HEK293 (cell line): ENCODE results near the gene CACNA2D4.

Experiments
- CTCF ChIA-PET: fragments of 350-600 bp; formaldehyde crosslinking; extraction: SDS; loops from one replicate; lab custom pipeline; 2021; ENCODE audit warnings: antibody characterized with exemption; lab: Yijun Ruan, JAX
- POLR2A ChIA-PET: fragments of 300-600 bp; formaldehyde crosslinking; extraction: SDS; loops from one replicate; lab custom pipeline; 2020; ENCODE audit warnings: antibody characterized with exemption, inconsistent platforms; lab: Yijun Ruan, JAX
- H3K27ac ChIP-seq: fragments of 200-500 bp; sonication (Bioruptor generic); 2 replicates; pipeline ENCODE4 v1.5.1; 2014; ENCODE audit warnings: low read depth, low read length, control low read depth, inconsistent platforms; ENCODE audit errors: extremely low read depth
- H3K36me3 ChIP-seq, 2 experiments: fragments of 200-500 bp in 1 of 2; sonication (Bioruptor generic) in 1 of 2; 1 replicate in 1 of 2; 2 replicates in 1 of 2; pipeline ENCODE4 v1.5.1; 2014 to 2017; ENCODE audit warnings: inconsistent platforms in 2 of 2, low read length in 2 of 2; ENCODE audit not compliant: control insufficient read depth in 2 of 2, insufficient read depth in 1 of 2
- H3K4me1 ChIP-seq: fragments of 200-500 bp; sonication (Bioruptor generic); 2 replicates; pipeline ENCODE4 v1.5.1; 2014; ENCODE audit warnings: mild to moderate bottlenecking, low read length, inconsistent platforms; ENCODE audit not compliant: control insufficient read depth, insufficient read depth
- H3K4me3 ChIP-seq: 2 replicates; pipeline ENCODE4 v1.5.1; 2011; ENCODE audit warnings: low read depth, mild to moderate bottlenecking, control low read depth, low read length, moderate library complexity
- H3K9me3 ChIP-seq: fragments of 200-500 bp; sonication (Bioruptor generic); 2 replicates; pipeline ENCODE4 v1.5.1; 2014; ENCODE audit warnings: low read depth, low read length, inconsistent platforms; ENCODE audit not compliant: control insufficient read depth, insufficient read depth
- GLIS2 ChIP-seq: fragments of 450-650 bp; formaldehyde crosslinking; IDR thresholded peaks from 2 replicates; pipeline ENCODE4 v1.5.1; 2016; ENCODE audit warnings: missing biosample characterization, missing genetic modification characterization
- MYNN ChIP-seq: fragments of 450-650 bp; formaldehyde crosslinking; IDR thresholded peaks from 2 replicates; pipeline ENCODE4 v1.5.1; 2016; ENCODE audit warnings: missing biosample characterization, missing genetic modification characterization, borderline replicate concordance
- SALL2 ChIP-seq: fragments of 450-650 bp; formaldehyde crosslinking; IDR thresholded peaks from 2 replicates; pipeline ENCODE4 v1.5.0; 2017; ENCODE audit warnings: missing biosample characterization, mild to moderate bottlenecking, missing genetic modification characterization, borderline replicate concordance
- YY2 ChIP-seq: fragments of 450-650 bp; formaldehyde crosslinking; IDR thresholded peaks from 2 replicates; pipeline ENCODE4 v1.5.1; 2016; ENCODE audit warnings: missing biosample characterization, missing genetic modification characterization
- ZNF121 ChIP-seq: fragments of 450-650 bp; formaldehyde crosslinking; IDR thresholded peaks from 2 replicates; pipeline ENCODE4 v1.5.1; 2016; ENCODE audit warnings: missing biosample characterization, missing genetic modification characterization
- ZNF133 ChIP-seq: fragments of 450-650 bp; formaldehyde crosslinking; IDR thresholded peaks from 2 replicates; pipeline ENCODE4 v1.5.1; 2016; ENCODE audit warnings: missing biosample characterization, missing genetic modification characterization
- ZNF157 ChIP-seq: fragments of 450-650 bp; formaldehyde crosslinking; IDR thresholded peaks from 2 replicates; pipeline ENCODE4 v1.5.1; 2016; ENCODE audit warnings: missing biosample characterization, missing genetic modification characterization
- ZNF302 ChIP-seq: fragments of 450-650 bp; formaldehyde crosslinking; IDR thresholded peaks from 2 replicates; pipeline ENCODE4 v1.5.1; 2016; ENCODE audit warnings: missing biosample characterization, missing genetic modification characterization, low read depth
- ZNF366 ChIP-seq: fragments of 450-650 bp; formaldehyde crosslinking; conservative IDR thresholded peaks from 2 replicates; pipeline ENCODE4 v1.5.1; 2016; ENCODE audit warnings: missing biosample characterization, missing genetic modification characterization
- ZNF560 ChIP-seq: fragments of 450-650 bp; formaldehyde crosslinking; IDR thresholded peaks from 2 replicates; pipeline ENCODE4 v1.5.1; 2017; ENCODE audit warnings: missing biosample characterization, missing genetic modification characterization, borderline replicate concordance
- ZNF626 ChIP-seq: fragments of 450-650 bp; sonication (Bioruptor Pico); formaldehyde crosslinking; IDR thresholded peaks from 2 replicates; pipeline ENCODE4 v1.5.1; 2018; ENCODE audit warnings: missing biosample characterization, missing genetic modification characterization, inconsistent platforms
- ZNF658 ChIP-seq: fragments of 450-650 bp; formaldehyde crosslinking; IDR thresholded peaks from 2 replicates; pipeline ENCODE4; 2016; ENCODE audit warnings: missing biosample characterization, missing genetic modification characterization
- ZNF768 ChIP-seq: fragments of 450-650 bp; formaldehyde crosslinking; IDR thresholded peaks from 2 replicates; pipeline ENCODE4 v1.5.1; 2018; ENCODE audit warnings: missing biosample characterization, mild to moderate bottlenecking, missing genetic modification characterization
- ZNF791 ChIP-seq: fragments of 450-650 bp; formaldehyde crosslinking; IDR thresholded peaks from 2 replicates; pipeline ENCODE4 v1.5.1; 2016; ENCODE audit warnings: missing biosample characterization, missing genetic modification characterization
- ZNF843 ChIP-seq: fragments of 450-650 bp; formaldehyde crosslinking; IDR thresholded peaks from 2 replicates; pipeline ENCODE4 v1.5.1; 2016; ENCODE audit warnings: missing biosample characterization, missing genetic modification characterization
- ZSCAN23 ChIP-seq: fragments of 450-650 bp; formaldehyde crosslinking; IDR thresholded peaks from 2 replicates; pipeline ENCODE4 v1.5.1; 2016; ENCODE audit warnings: missing biosample characterization, missing genetic modification characterization
- TF ChIP-seq, protein P1 (sequence below): fragments of 450-650 bp; formaldehyde crosslinking; IDR thresholded peaks from 2 replicates; pipeline ENCODE4 v1.5.1; 2017; ENCODE audit warnings: missing biosample characterization, missing genetic modification characterization
- TF ChIP-seq, protein P2 (sequence below): fragments of 450-650 bp; formaldehyde crosslinking; IDR thresholded peaks from 2 replicates; pipeline ENCODE4 v1.5.1; 2016; ENCODE audit warnings: missing biosample characterization, missing genetic modification characterization
- TF ChIP-seq, protein P3 (sequence below): fragments of 450-650 bp; formaldehyde crosslinking; IDR thresholded peaks from 2 replicates; pipeline ENCODE4 v1.5.1; 2016; ENCODE audit warnings: missing biosample characterization, missing genetic modification characterization
- TF ChIP-seq, protein P4 (sequence below): fragments of 450-650 bp; IDR thresholded peaks from 2 replicates; pipeline ENCODE4 v1.5.1; 2018; ENCODE audit warnings: missing biosample characterization, mild to moderate bottlenecking, missing genetic modification characterization
- TF ChIP-seq, protein P5 (sequence below): fragments of 450-650 bp; formaldehyde crosslinking; IDR thresholded peaks from 2 replicates; pipeline ENCODE4 v1.5.1; 2016; ENCODE audit warnings: missing biosample characterization, missing genetic modification characterization, low read depth

Gene CACNA2D4

DNA sequence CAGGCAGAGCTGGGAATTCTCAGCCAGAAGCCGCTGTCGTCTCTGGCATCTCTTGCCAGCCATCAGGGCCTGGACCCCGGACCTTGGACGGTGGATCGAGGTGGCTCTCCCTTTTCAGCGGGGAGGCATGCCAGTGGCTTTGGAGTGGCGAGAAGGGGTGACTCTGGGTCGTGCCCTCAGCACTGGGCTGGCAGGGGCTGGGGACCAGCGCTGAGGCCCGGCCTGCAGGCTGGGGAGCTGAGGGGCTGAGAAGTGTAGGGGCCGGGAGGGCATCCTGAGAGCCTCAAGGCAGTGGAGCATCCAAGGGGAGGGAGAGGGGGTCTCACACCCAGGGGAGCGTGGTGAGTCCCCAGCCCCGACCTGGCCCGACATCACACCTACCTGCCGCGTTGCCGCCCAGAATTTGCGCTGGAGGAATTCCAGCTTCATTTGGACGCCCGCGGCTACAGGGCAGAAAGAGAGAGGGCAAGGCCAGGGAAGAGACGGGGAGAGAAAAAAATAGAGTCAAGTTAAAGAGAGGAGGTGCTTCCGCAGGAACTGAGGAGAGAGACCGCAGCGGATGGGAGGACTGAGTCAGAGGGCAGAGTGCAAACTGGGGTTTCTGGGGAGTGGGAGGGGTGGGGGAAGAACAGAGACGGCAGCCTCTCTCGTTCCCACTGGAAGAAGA is 107.0 kb downstream of the CACNA2D4 start:
- H3K36me3 ChIP-seq, result no peaks in the 10 kb centered on the region
- CTCF ChIA-PET, result interaction anchor here (0.5 to 1.6 kb wide), 6 partner anchors 10 to 195 kb away, joined by 3 to 6 read pairs (median 6); no protein-coding TSS in a partner anchor
- POLR2A ChIA-PET, result interaction anchor here (0.5 kb wide), 1 partner anchor 225 kb away, joined by 6 read pairs; no protein-coding TSS in a partner anchor
- TF ChIP-seq SALL2 (tag by site-specific recombination) (no peak), ZNF133 (no peak), GLIS2 (tag by site-specific recombination) (no peak), ZNF302 (tag by site-specific recombination) (no peak), ZNF768 (tag by site-specific recombination) (no peak), ZNF626 (tag by site-specific recombination) (no peak), ZNF560 (tag by site-specific recombination) (no peak), ZNF366 (no peak)
- TF ChIP-seq, protein P1, sequence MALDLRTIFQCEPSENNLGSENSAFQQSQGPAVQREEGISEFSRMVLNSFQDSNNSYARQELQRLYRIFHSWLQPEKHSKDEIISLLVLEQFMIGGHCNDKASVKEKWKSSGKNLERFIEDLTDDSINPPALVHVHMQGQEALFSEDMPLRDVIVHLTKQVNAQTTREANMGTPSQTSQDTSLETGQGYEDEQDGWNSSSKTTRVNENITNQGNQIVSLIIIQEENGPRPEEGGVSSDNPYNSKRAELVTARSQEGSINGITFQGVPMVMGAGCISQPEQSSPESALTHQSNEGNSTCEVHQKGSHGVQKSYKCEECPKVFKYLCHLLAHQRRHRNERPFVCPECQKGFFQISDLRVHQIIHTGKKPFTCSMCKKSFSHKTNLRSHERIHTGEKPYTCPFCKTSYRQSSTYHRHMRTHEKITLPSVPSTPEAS (tag by site-specific recombination), result no peak
- TF ChIP-seq, protein P2, sequence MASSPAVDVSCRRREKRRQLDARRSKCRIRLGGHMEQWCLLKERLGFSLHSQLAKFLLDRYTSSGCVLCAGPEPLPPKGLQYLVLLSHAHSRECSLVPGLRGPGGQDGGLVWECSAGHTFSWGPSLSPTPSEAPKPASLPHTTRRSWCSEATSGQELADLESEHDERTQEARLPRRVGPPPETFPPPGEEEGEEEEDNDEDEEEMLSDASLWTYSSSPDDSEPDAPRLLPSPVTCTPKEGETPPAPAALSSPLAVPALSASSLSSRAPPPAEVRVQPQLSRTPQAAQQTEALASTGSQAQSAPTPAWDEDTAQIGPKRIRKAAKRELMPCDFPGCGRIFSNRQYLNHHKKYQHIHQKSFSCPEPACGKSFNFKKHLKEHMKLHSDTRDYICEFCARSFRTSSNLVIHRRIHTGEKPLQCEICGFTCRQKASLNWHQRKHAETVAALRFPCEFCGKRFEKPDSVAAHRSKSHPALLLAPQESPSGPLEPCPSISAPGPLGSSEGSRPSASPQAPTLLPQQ (tag by site-specific recombination), result no peak
- TF ChIP-seq, protein P3, sequence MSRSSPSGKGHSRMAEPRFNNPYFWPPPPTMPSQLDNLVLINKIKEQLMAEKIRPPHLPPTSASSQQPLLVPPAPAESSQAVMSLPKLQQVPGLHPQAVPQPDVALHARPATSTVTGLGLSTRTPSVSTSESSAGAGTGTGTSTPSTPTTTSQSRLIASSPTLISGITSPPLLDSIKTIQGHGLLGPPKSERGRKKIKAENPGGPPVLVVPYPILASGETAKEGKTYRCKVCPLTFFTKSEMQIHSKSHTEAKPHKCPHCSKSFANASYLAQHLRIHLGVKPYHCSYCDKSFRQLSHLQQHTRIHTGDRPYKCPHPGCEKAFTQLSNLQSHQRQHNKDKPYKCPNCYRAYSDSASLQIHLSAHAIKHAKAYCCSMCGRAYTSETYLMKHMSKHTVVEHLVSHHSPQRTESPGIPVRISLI, result no peak
- no peaks in the 10 kb centered on the region for H3K4me1 ChIP-seq
- no peak overlapping the region for H3K4me3 ChIP-seq
- no peak overlapping the region for H3K27ac ChIP-seq
- H3K9me3 ChIP-seq, result no peaks in the 10 kb centered on the region

DNA sequence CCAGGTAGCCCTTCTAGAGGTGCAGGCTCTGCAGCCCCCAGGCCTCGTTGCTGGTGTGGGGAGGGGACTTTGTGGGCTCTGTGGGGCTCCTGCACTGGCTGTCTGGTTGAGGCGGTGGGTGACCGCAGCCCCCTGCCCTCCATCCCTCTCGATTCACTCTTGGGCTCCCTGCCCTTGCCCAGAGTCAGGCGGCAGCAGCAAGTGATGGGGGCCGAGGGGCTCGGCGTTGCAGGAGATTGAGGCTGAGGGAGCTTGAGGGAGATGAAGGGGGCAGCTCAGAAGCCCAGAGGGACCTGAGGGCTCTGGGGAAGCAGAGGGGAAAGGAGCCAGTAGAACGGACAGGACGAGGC is 107.5 kb downstream of the CACNA2D4 start:
- no peaks in the 10 kb centered on the region for H3K36me3 ChIP-seq
- no peak overlapping the region for H3K4me3 ChIP-seq
- no peaks in the 10 kb centered on the region for H3K4me1 ChIP-seq
- H3K27ac ChIP-seq, result no peak overlapping the region
- TF ChIP-seq MYNN (tag by site-specific recombination), result no peak
- TF ChIP-seq, protein P4, sequence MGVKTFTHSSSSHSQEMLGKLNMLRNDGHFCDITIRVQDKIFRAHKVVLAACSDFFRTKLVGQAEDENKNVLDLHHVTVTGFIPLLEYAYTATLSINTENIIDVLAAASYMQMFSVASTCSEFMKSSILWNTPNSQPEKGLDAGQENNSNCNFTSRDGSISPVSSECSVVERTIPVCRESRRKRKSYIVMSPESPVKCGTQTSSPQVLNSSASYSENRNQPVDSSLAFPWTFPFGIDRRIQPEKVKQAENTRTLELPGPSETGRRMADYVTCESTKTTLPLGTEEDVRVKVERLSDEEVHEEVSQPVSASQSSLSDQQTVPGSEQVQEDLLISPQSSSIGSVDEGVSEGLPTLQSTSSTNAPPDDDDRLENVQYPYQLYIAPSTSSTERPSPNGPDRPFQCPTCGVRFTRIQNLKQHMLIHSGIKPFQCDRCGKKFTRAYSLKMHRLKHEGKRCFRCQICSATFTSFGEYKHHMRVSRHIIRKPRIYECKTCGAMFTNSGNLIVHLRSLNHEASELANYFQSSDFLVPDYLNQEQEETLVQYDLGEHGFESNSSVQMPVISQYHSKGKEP, result no peak
- no peak for TF ChIP-seq ZNF157
- TF ChIP-seq ZNF791 (tag by site-specific recombination), result no peak
- no peak for TF ChIP-seq ZNF658 (tag by site-specific recombination)
- TF ChIP-seq, protein P5, sequence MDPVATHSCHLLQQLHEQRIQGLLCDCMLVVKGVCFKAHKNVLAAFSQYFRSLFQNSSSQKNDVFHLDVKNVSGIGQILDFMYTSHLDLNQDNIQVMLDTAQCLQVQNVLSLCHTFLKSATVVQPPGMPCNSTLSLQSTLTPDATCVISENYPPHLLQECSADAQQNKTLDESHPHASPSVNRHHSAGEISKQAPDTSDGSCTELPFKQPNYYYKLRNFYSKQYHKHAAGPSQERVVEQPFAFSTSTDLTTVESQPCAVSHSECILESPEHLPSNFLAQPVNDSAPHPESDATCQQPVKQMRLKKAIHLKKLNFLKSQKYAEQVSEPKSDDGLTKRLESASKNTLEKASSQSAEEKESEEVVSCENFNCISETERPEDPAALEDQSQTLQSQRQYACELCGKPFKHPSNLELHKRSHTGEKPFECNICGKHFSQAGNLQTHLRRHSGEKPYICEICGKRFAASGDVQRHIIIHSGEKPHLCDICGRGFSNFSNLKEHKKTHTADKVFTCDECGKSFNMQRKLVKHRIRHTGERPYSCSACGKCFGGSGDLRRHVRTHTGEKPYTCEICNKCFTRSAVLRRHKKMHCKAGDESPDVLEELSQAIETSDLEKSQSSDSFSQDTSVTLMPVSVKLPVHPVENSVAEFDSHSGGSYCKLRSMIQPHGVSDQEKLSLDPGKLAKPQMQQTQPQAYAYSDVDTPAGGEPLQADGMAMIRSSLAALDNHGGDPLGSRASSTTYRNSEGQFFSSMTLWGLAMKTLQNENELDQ, result no peak
- TF ChIP-seq YY2, result no peak
- no peak for TF ChIP-seq ZNF843 (tag by site-specific recombination)
- TF ChIP-seq ZNF121 (tag by site-specific recombination), result no peak
- TF ChIP-seq ZSCAN23, result no peak
- CTCF ChIA-PET, result interaction anchor here (0.5 to 1.6 kb wide), 5 partner anchors 10 to 195 kb away, joined by 3 to 6 read pairs (median 6); no protein-coding TSS in a partner anchor
- POLR2A ChIA-PET, result no interaction called here
- H3K9me3 ChIP-seq, result no peaks in the 10 kb centered on the region
